Keratinocyte (primary cell): ENCODE results near the gene SIAH2. TPM values are rescaled to one million over a fixed set of nuclear protein-coding genes. Genes with fewer than 3 reads are reported as not detected.

ENCODE experiments used
- DNase-seq: peaks from one replicate; pipeline ENCODE4 v3.0.0-alpha.2; 2011; ENCODE audit warnings: low read depth, missing footprints, low spot score
- FAIRE-seq: peaks from 2 replicates; lab custom pipeline; 2011; peaks lifted over from hg19 to GRCh38; lab: Jason Lieb, UNC
- H2AFZ ChIP-seq: 2 replicates; pipeline ENCODE4 v1.6.0; 2012; ENCODE audit warnings: low read length, control low read depth, inconsistent platforms; ENCODE audit not compliant: control insufficient read depth
- H3K27ac ChIP-seq: 2 replicates; pipeline ENCODE4 v1.5.1; 2011; ENCODE audit warnings: low read length; ENCODE audit not compliant: control insufficient read depth, insufficient read depth
- H3K27me3 ChIP-seq: 3 replicates; pipeline ENCODE4 v1.6.0; 2011; ENCODE audit warnings: low read length; ENCODE audit not compliant: control insufficient read depth, insufficient read depth; ENCODE audit errors: extremely low read depth
- H3K36me3 ChIP-seq, 2 experiments: 2 replicates in 1 of 2; 3 replicates in 1 of 2; pipeline ENCODE4 v1.5.1; 2011; ENCODE audit warnings: low read length in 2 of 2, mild to moderate bottlenecking in 1 of 2; ENCODE audit not compliant: control insufficient read depth in 2 of 2, insufficient read depth in 2 of 2; ENCODE audit errors: extremely low read depth in 1 of 2
- H3K4me1 ChIP-seq: 3 replicates; pipeline ENCODE4 v1.5.1; 2011; ENCODE audit warnings: low read length; ENCODE audit not compliant: control insufficient read depth, insufficient read depth; ENCODE audit errors: extremely low read depth
- H3K4me2 ChIP-seq: 3 replicates; pipeline ENCODE4 v1.6.0; 2011; ENCODE audit warnings: low read depth, low read length; ENCODE audit not compliant: control insufficient read depth, insufficient read depth; ENCODE audit errors: extremely low read depth
- H3K4me3 ChIP-seq, 3 experiments: fragments of 200-600 bp in 1 of 3; sonication (generic) in 1 of 3; 2 replicates in 2 of 3; 3 replicates in 1 of 3; pipeline ENCODE4 v1.5.1; 2011 to 2016; ENCODE audit warnings: low read length in 3 of 3, mild to moderate bottlenecking in 3 of 3, control low read depth in 2 of 3, inconsistent platforms in 1 of 3, low read depth in 1 of 3, mixed read lengths in 1 of 3, mixed run types in 1 of 3, moderate library complexity in 1 of 3; ENCODE audit not compliant: control insufficient read depth in 2 of 3, insufficient read depth in 2 of 3; ENCODE audit errors: extremely low read depth in 1 of 3
- H3K79me2 ChIP-seq: 2 replicates; pipeline ENCODE4 v1.6.0; 2012; ENCODE audit warnings: low read length; ENCODE audit not compliant: control insufficient read depth, insufficient read depth
- H3K9ac ChIP-seq: 3 replicates; pipeline ENCODE4 v1.6.0; 2011; ENCODE audit warnings: low read length; ENCODE audit not compliant: control insufficient read depth, insufficient read depth; ENCODE audit errors: extremely low read depth
- H3K9me1 ChIP-seq: 3 replicates; pipeline ENCODE4 v1.6.0; 2011; ENCODE audit warnings: low read length; ENCODE audit not compliant: control insufficient read depth, insufficient read depth; ENCODE audit errors: extremely low read depth
- H3K9me3 ChIP-seq: 2 replicates; pipeline ENCODE4 v1.5.1; 2012; ENCODE audit warnings: low read depth, low read length; ENCODE audit not compliant: control insufficient read depth
- H4K20me1 ChIP-seq: 3 replicates; pipeline ENCODE4 v1.6.0; 2011; ENCODE audit warnings: low read length; ENCODE audit not compliant: control insufficient read depth, insufficient read depth; ENCODE audit errors: extremely low read depth
- CTCF ChIP-seq, 3 experiments: IDR thresholded peaks in 1 of 3; conservative IDR thresholded peaks in 1 of 3; optimal IDR thresholded peaks in 1 of 3; 2 replicates in 2 of 3; 3 replicates in 1 of 3; pipeline versions ENCODE3 to v1.5.1; 2011; ENCODE audit warnings: low read length in 3 of 3, mild to moderate bottlenecking in 3 of 3, moderate library complexity in 2 of 3, control low read depth in 1 of 3, inconsistent platforms in 1 of 3; ENCODE audit not compliant: insufficient read depth in 2 of 3; ENCODE audit errors: extremely low read depth in 1 of 3
- EZH2 ChIP-seq: IDR thresholded peaks from one replicate; pipeline ENCODE4 v1.6.1; 2012; ENCODE audit warnings: inconsistent platforms, mild to moderate bottlenecking, low read length, moderate library complexity
- dilution Hi-C: fragments of 300-500 bp; cut with MboI; formaldehyde crosslinking; loops from one replicate; pipeline ENCODE4 v1.7.0; 2020; ENCODE audit warnings: low sequenced_read_pairs; ENCODE audit not compliant: extremely low pct_ligation_motif_present
- polyA plus RNA-seq, 5 experiments: library from polyadenylated mRNA; depleted of rRNA in 3 of 5; stranded (reverse) in 3 of 5; stranded (forward) in 1 of 5; unstranded in 1 of 5; fragments of >200 nt; gene quantifications; 1 replicate in 1 of 5; 2 replicates in 3 of 5; 3 replicates in 1 of 5; pipeline versions ENCODE4 v1.2.1 to v1.2.3, GENCODE V29; 2011 to 2012; ENCODE audit warnings: missing spikeins in 2 of 5, low read depth in 1 of 5, low replicate concordance in 1 of 5

SIAH2 gene
- polyA plus RNA-seq, 1 donor (not counting 4 experiments of a cell fraction or from before 2014, with no cell fraction given), result 44.8 TPM

DNA sequence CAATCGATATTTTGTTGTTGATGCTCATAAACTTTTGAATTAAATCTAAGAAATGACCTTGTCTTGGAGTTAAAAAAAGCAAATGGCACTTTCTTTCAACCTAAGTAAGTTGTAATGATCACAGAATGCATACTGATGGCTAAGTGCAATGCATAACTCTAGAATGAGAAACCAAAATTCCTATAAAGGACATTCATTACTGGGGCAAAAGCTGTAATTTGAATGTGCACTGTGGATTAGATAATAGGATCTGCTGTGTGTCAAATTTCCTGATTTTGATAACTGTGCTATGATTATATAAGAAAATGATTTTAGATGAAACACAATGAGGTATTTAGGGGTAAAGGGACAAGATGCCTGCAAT, 14.3 kb downstream of the SIAH2 start:
- H3K4me2 ChIP-seq, result no peak overlapping the region
- dilution Hi-C loops, result no loop called here
- no peak overlapping the region for H3K27ac ChIP-seq

DNA sequence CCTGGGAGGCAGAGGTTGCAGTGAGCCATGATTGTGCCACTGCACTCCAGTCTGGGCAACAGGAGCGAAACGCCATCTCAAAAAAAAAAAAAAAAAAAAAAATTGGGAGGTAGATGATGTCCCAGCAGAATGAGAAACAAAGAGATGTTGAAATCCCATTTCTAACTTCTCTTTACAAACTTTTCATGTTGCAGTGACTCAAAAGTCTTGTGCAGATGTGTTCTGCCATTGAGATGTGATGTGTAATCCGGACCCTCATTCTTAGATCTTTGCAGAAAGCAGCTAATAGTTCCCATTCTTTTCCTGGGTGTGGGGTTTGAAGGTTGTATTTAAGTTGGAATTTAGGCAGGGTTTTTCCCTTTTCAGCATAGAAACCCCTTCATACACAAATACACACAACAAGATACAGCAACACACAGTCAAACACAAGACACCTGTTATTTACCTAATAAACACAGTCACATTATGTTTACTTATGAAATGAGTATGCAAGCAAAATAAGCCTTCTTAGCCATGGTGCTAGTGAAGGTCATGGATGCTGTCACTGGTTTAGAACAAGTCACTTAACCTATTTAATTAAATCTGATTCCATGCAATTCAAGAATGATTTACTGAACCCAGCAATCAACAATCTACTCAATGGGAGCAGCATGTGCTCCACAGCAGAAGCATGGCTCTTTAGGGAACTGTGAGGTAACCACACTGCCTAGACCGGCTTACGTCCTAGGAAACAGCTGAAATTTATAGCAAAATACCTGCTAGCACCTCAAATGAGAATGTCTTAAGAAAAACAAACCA, 14.9 kb downstream of the SIAH2 start:
- Histone ChIP-seq H2AFZ (no peak overlapping the region), H3K9me1 (no peaks in the 10 kb centered on the region), H3K4me2 (no peak overlapping the region), H3K36me3 (peaks cover 3 to 6% of the 10 kb centered on the region in 2 experiments), H3K27ac (no peak overlapping the region), H3K4me3 (no peak overlapping the region), H3K27me3 (no peaks in the 10 kb centered on the region), H3K79me2 (peaks cover 76% of the 10 kb centered on the region), H4K20me1 (peaks cover 2% of the 10 kb centered on the region), H3K9me3 (no peaks in the 10 kb centered on the region), H3K4me1 (peaks cover 42% of the 10 kb centered on the region), H3K9ac (no peak overlapping the region)
- FAIRE-seq (no peak), DNase-seq (no peak)
- dilution Hi-C loops, result no loop called here
- no peak for TF ChIP-seq CTCF (optimal IDR thresholded peaks at IDR 0.05 in 1 of 3, IDR thresholded peaks at IDR 0.05 in 1 of 3, conservative IDR thresholded peaks at IDR 0.05 in 1 of 3; ENCODE audit: extremely low read depth in 1 of 3, insufficient read depth in 2 of 3, low read length in 3 of 3)
- no peak for TF ChIP-seq EZH2

More for the DNA sequence above, 14.3 kb downstream of the SIAH2 start:
- H4K20me1 ChIP-seq, result peaks cover 5% of the 10 kb centered on the region
- FAIRE-seq (no peak), DNase-seq (no peak)
- H3K27me3 ChIP-seq, result no peaks in the 10 kb centered on the region
- no peak overlapping the region for H3K4me3 ChIP-seq
- no peaks in the 10 kb centered on the region for H3K9me3 ChIP-seq
- H2AFZ ChIP-seq, result no peak overlapping the region
- TF ChIP-seq CTCF (optimal IDR thresholded peaks at IDR 0.05 in 1 of 3, IDR thresholded peaks at IDR 0.05 in 1 of 3, conservative IDR thresholded peaks at IDR 0.05 in 1 of 3; ENCODE audit: extremely low read depth in 1 of 3, insufficient read depth in 2 of 3, low read length in 3 of 3) (no peak), EZH2 (no peak)
- H3K36me3 ChIP-seq, result peaks cover 3 to 12% of the 10 kb centered on the region in 2 experiments
- H3K9me1 ChIP-seq, result no peaks in the 10 kb centered on the region
- no peak overlapping the region for H3K9ac ChIP-seq
- H3K4me1 ChIP-seq, result peaks cover 37% of the 10 kb centered on the region
- H3K79me2 ChIP-seq, result peaks cover 80% of the 10 kb centered on the region
